Transverse colon (tissue), 3 donors: ENCODE data around the gene ADPRS.

Experiments
- CTCF ChIP-seq, 5 experiments: fragments of 200-600 bp in 3 of 5; fragments of 450-650 bp in 2 of 5; sonication (generic) in 3 of 5; IDR thresholded peaks; 1 replicate in 2 of 5; 2 replicates in 3 of 5; pipeline ENCODE4 v1.5.1; 2016 to 2017; ENCODE audit warnings: antibody characterized with exemption in 5 of 5, inconsistent platforms in 3 of 5, mild to moderate bottlenecking in 2 of 5, moderate library complexity in 1 of 5
- POLR2A ChIP-seq: fragments of 450-650 bp; IDR thresholded peaks from one replicate; pipeline ENCODE4 v1.6.1; 2016; ENCODE audit warnings: antibody characterized with exemption, mild to moderate bottlenecking, moderate library complexity

- TF ChIP-seq CTCF (IDR thresholded peaks at IDR 0.05): no peak
- TF ChIP-seq POLR2A: no peak
Observed at GRCh38 chr1:36067871-36068270, 20.8 kb upstream of the ADPRS start.
